DMS153 treated with DMSO at 0.1 percent for 48 hours (cell line): ENCODE measurements around the gene NPM1.
"Not testable (repeated sequence)": the region's sequence is repeated elsewhere in the genome, so short reads cannot be mapped to it uniquely, and the experiment has no call there.

Experiments
- DNase-seq: peaks from one replicate; lab custom pipeline; 2025; ENCODE audit not compliant: unreplicated experiment; lab: John Stamatoyannopoulos, UW

The NPM1 gene

GRCh38 chr5:171410181-171410580, 22.5 kb downstream of the NPM1 start:
- DNase-seq = no peak

DNA sequence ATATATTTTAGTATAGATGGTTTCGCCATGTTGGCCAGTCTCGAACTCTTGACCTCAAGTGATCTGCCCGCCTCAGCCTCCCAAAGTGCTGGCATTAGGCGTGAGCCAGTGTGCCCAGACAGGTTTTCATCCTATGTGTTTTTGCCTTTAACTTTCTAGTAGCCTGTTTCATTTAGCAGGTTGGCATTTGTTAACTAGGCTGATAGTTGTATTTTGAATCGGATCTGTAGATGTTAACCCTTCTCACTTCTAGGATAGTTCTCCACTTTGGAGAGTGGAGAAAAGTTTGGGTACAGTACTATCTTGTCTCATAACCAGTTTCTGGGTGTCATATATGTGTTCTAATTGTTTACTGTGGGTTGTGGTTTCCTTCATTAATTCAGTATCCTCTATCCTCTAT, 24.5 kb downstream of the NPM1 start:
- no peak for DNase-seq

GRCh38 chr5:171413153-171413910, 25.7 kb downstream of the NPM1 start:
- DNase-seq = no peak

DNA sequence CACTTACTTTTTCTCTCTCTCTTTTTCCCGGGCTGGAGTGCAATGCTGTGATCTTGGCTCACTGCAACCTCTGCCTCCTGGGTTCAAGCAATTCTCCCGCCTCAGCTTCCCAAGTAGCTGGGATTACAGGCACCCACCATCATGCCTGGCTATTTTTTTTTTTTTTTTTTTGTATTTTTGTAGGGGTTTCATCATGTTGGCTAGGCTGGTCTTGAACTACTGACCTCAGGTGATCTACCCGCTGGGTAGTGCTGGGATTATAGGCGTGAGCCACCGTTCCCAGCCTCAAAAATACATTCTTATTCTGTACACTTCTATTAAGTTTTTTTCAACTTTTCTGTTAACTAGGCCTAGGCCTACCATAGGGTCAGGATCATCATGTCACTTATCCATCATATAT, 26.3 kb downstream of the NPM1 start:
- DNase-seq = not testable (repeated sequence)

- DNase-seq = no peak
Observed at GRCh38 chr5:171415115-171415730, 27.6 kb downstream of the NPM1 start.

DNA sequence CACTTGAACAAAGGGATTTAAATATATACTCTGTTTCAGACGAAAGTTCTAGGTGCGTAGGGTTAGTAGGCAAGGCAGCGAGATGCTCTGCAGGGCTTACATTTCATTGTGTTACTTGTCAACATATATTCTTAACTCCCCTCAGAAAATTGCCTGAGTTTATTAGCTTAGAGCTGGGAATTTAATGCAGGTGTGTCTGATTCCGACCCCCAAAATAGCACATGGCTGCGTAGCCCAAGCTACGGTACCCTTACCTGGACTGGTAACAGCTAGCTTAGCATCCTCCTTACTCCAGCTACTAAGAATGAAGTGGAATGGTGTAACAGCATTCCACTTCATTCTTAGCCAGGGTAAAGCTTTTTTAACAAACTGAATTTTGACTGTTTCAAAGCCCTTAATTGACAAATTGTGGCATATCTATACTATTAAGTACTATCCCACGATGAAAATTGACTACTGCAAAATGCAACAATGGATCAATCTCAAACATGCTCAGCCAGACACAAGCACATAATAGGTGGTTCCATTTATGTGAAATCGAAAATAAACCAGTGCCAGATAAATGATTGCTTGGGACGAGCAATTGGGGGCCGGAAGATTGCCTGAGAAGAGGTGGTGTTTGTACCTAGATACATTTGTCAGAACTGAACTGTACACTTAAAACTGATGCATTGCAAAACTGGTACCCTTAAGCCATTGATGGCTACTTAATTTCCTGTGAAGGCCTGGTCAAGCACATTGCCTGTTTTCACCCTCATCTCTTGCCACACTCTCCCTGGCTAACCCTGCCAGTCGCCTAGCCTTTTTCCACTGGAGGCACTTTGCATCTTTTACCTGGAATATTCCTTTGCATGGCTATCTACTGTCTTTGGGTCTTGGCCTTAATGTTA, 28.8 kb downstream of the NPM1 start:
- DNase-seq = no peak

GRCh38 chr5:171418316-171418981, 30.8 kb downstream of the NPM1 start:
- no peak for DNase-seq

- no peak for DNase-seq
Observed at GRCh38 chr5:171418982-171419687, 31.5 kb downstream of the NPM1 start, which contains the start of gene FGF18. FGF18 (plus strand) TSS chr5:171419647; CDS start chr5:171420200, 553 bp downstream.

GRCh38 chr5:171419688-171420430, 32.2 kb downstream of the NPM1 start:
- DNase-seq = no peak

DNA sequence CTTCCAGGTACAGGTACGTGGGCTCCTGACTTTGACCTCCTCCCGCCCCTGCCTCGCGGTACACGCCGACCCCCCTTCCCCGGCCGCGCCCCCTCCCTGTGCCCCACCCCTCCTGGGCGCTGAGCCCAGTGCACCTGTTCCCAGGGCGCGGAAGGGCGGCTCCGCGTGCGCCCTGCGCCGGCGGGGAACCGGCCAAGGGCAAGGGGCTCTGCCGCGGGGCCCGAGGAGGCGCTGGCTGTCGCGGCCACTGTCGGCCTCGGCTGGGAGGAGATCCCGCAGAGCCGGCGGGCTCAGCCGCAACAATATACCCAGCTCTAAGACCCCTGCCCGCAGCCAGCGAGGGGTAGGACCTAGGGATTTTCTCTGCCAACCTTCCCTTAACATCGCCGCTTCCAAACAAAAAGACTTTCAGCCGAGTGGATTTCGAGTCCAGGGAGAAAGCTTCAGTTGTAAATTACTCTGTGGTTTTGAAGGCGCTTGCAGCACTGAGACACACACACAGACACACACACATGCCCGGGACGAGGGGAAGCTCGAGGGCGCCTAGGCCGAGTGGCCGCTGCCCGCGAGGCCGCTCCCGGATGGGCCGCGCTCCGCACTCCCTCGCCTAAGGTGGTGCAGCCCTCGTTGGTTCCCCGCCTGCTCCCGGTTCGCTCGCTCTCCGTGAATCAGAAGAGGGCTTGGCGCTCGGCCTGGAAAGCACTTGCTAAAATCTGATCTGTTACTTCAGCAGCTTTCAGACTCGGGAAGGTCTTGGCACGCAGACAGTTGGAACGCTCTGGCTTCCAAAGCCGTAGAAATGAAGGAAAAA, 33.0 kb downstream of the NPM1 start:
- DNase-seq = no peak

DNA sequence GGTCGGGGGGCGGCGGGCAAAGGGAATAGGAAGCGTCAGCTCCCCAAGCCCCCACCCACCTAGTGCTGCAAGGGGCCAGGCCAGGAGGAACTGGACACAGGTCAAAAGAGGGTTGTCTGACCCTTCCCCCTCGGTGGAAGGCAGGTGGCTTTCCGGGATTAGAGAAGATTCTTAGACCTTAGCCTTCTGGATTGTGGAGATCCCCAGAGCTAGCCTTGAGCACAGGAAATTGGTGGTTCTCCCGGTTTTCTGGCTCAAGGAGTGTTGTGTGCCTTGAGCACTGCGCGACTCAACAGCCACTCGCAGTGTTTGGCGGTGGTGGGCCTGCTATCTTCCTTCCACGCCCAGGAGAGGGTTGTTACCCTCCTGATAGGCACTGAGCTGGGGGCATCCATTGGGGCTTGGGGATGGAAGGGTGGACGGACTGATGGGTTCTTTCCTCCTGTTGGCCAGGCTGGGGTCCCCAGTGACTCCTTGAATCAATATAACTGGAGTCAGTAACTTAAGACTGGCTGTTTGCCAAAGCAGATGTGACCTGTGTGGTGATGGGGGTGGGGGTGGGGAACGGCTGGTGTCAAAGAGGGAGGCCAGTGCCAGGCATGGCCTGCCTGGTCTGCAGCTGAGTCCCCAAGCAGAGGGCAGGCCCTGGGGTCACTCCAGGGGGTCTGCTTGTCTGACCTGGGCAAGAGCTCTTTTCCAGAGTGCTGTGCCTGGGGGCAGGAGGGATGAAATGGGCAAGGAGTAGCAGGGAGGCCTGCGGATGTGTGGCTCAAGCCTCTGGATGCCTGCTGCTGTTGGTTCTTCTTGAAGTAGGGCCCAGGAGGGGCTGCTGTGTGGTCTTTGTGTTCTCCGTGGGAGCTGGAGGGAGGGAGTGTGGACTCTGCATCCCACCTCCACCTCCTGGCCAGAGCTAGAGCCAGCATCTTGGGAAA, 33.9 kb downstream of the NPM1 start:
- no peak for DNase-seq

DNA sequence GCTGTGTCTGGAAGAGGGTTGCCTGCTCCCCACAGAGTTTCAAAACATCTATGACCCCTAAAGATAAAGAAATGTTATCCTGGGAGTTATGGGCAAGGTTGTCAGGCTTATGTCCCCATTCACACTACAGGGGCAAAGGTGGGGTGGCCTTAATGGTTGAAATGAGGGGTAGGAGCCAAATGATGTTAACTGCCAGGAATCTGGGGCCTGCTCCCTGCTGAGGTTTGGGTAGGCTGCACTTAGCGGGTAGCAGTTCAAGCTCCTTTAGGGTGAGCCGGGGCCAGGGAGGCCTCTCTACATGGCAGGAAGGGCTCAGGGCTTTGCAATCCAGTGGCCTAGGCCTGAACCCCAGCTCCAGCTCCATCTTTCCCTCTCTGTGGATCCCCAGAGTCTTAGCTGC, 34.8 kb downstream of the NPM1 start:
- no peak for DNase-seq

DNA sequence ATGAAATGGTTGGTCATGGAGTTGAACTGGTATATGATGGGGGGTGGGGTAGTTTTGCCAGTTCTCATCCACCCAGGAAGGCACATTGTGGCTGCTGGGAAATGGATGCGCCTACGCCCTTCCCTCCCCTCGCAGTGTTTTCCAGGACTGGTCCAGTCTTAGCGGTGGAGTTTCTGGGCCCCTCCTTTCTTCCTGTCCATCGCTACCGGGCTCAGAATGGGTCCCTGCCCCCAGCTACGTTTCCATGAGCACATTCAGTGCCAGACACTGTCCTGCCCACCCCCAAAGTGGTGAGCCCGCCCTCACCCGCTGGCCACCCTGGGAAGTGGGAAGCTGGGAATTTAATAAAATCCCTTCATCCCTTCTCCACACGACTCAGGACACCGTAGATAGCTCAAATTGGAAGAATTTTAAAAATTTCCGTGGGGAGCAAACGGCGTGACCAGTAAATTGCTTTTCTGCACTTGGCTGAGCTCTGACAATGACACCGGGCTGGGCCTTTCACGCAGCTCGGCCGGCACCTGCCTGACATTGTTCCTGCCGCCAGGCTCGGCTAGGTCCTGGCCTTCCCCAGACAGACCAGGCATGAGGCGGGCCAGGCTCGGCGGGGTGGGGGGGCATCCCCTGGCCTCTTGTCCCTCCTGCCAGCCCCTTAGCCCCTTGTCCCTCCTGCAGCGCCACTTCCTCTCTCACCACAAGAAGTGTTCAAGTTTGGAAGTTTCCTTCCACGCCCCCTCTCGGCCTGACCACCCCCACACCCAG, 35.4 kb downstream of the NPM1 start:
- DNase-seq = no peak

GRCh38 chr5:171424726-171425125, 37.1 kb downstream of the NPM1 start:
- DNase-seq = no peak

- DNase-seq = no peak
Observed at GRCh38 chr5:171425596-171426244, 38.1 kb downstream of the NPM1 start.

- DNase-seq = no peak
Observed at GRCh38 chr5:171426266-171426665, 38.6 kb downstream of the NPM1 start.

- no peak for DNase-seq
Observed at GRCh38 chr5:171426680-171427079, 39.0 kb downstream of the NPM1 start.
